ENCODE data around the gene ADCY2. TPM values are rescaled to one million over a fixed set of nuclear protein-coding genes. Genes with fewer than 3 reads are reported as not detected.

The ADCY2 gene
- polyA plus RNA-seq, 1 of the 3 experiments (the other 2 are of a cell fraction): not detected

DNA sequence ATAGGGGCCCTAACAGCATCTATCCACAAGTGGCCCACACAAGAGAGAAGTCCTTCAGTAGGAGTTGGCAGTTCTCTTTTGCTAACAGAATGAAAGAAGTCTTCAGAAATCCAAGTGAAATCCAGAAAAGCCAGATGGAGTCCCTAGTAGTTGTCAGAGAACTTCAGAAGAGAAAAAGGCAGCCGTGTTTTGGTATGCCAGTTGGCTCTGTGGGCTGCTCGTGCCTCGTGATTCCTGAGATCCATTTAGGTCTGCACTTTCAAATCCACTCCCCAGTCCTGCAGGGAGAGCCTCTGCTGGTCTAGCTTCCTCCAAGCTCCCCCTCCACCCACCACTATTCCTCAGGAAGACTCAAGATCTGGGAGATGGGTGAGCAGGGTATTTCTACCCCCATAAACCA lies 386.0 kb downstream of the ADCY2 start:
- peaks cover 25% of the 10 kb centered on the region; the same call in 1 of the 2 replicates for H3K27me3 ChIP-seq (ENCODE audit: insufficient read depth)
- H3F3A ChIP-seq (replicated peaks; ENCODE audit: insufficient read depth): no peaks in the 10 kb centered on the region
- CTCF ChIA-PET: interaction anchor here (1.7 kb wide), 1 partner anchor 10 kb away, joined by 4 read pairs; no protein-coding TSS in a partner anchor
- POLR2A ChIA-PET: no interaction called here
- H3K4me1 ChIP-seq (ENCODE audit: control insufficient read depth in 1 of 2, insufficient read depth in 2 of 2, low read depth in 1 of 2, low read length in 1 of 2): no peaks in the 10 kb centered on the region
- no peak overlapping the region for H2AFZ ChIP-seq (ENCODE audit: low read depth)
- H3K9ac ChIP-seq: no peak overlapping the region
- H3K4me3 ChIP-seq (ENCODE audit: low read depth in 2 of 2, low read length in 1 of 2): no peak overlapping the region
- 0% methylated on average over 2 of the region's 3 CpGs for WGBS (ENCODE audit: low lambda C conversion rate)
- H3K4me2 ChIP-seq: no peak overlapping the region
- H3K9me3 ChIP-seq: no peaks in the 10 kb centered on the region
- TF ChIP-seq, protein P1, sequence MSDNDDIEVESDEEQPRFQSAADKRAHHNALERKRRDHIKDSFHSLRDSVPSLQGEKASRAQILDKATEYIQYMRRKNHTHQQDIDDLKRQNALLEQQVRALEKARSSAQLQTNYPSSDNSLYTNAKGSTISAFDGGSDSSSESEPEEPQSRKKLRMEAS (IDR thresholded peaks at IDR 0.05; ENCODE audit: low read depth): no peak
- TF ChIP-seq, protein P2, sequence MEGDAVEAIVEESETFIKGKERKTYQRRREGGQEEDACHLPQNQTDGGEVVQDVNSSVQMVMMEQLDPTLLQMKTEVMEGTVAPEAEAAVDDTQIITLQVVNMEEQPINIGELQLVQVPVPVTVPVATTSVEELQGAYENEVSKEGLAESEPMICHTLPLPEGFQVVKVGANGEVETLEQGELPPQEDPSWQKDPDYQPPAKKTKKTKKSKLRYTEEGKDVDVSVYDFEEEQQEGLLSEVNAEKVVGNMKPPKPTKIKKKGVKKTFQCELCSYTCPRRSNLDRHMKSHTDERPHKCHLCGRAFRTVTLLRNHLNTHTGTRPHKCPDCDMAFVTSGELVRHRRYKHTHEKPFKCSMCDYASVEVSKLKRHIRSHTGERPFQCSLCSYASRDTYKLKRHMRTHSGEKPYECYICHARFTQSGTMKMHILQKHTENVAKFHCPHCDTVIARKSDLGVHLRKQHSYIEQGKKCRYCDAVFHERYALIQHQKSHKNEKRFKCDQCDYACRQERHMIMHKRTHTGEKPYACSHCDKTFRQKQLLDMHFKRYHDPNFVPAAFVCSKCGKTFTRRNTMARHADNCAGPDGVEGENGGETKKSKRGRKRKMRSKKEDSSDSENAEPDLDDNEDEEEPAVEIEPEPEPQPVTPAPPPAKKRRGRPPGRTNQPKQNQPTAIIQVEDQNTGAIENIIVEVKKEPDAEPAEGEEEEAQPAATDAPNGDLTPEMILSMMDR (IDR thresholded peaks at IDR 0.05): no peak
- TF ChIP-seq, protein P3, sequence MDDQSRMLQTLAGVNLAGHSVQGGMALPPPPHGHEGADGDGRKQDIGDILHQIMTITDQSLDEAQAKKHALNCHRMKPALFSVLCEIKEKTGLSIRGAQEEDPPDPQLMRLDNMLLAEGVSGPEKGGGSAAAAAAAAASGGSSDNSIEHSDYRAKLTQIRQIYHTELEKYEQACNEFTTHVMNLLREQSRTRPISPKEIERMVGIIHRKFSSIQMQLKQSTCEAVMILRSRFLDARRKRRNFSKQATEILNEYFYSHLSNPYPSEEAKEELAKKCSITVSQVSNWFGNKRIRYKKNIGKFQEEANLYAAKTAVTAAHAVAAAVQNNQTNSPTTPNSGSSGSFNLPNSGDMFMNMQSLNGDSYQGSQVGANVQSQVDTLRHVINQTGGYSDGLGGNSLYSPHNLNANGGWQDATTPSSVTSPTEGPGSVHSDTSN (IDR thresholded peaks at IDR 0.05): no peak
- no peak for TF ChIP-seq FOXM1 (IDR thresholded peaks at IDR 0.05; ENCODE audit: low read depth)
- TF ChIP-seq SIN3A (IDR thresholded peaks at IDR 0.05; ENCODE audit: borderline replicate concordance, low read depth, low read length): no peak
- no peak overlapping the region for H3K27ac ChIP-seq (ENCODE audit: low read depth in 2 of 2, low read length in 1 of 2)
- no peaks in the 10 kb centered on the region for H3K36me3 ChIP-seq (replicated peaks in 1 of 2; ENCODE audit: control insufficient read depth in 1 of 2, insufficient read depth in 2 of 2, low read length in 1 of 2)
- no peaks in the 10 kb centered on the region for H3K9me2 ChIP-seq
- H3K79me2 ChIP-seq (ENCODE audit: insufficient read depth): no peaks in the 10 kb centered on the region
- DNase-seq: no peak
- H4K20me1 ChIP-seq (ENCODE audit: insufficient read depth): no peaks in the 10 kb centered on the region

DNA sequence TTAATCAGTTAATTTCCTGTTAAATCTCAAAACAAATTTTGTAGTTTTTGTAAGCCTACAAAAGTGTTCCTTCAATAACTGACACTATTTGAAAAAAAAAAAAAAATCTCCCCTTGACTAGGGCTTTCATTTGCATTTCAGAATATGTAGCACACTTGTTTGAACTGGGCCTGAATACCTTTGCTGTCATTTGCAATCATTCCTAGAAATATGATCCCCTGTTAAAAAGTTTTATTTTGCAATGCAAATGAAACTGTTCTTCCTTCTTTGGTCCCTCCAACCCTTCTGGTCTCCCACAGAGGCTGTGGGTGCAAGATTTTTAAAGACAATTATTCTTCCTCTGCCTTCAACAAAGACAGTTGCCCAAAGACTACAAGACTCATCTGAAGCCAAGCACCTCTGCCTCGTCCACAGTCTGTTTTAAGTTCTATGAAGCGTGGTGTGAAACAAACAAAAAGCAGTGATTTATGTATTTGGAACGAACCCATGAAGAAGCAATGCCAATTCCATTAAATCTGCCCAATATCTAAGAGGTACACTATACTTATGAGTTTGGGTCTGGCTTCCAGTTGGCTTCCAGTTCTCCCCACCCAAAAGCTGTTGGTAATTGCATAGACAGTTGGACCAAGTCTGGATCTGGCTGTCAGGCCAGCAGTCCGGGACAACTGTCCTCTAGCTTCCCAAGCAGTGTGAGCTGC lies 388.9 kb downstream of the ADCY2 start:
- Histone ChIP-seq H3K4me2 (no peak overlapping the region), H3K27me3 (ENCODE audit: insufficient read depth) (peaks cover 15% of the 10 kb centered on the region; the same call in 1 of the 2 replicates), H3K27ac (ENCODE audit: low read depth in 2 of 2, low read length in 1 of 2) (no peak overlapping the region), H3K9me2 (no peaks in the 10 kb centered on the region), H3K9ac (no peak overlapping the region), H2AFZ (ENCODE audit: low read depth) (no peak overlapping the region), H3K79me2 (ENCODE audit: insufficient read depth) (no peaks in the 10 kb centered on the region), H3K4me3 (ENCODE audit: low read depth in 2 of 2, low read length in 1 of 2) (no peak overlapping the region), H3K9me3 (no peaks in the 10 kb centered on the region), H3K36me3 (replicated peaks in 1 of 2; ENCODE audit: control insufficient read depth in 1 of 2, insufficient read depth in 2 of 2, low read length in 1 of 2) (no peaks in the 10 kb centered on the region), H4K20me1 (ENCODE audit: insufficient read depth) (no peaks in the 10 kb centered on the region), H3K4me1 (ENCODE audit: control insufficient read depth in 1 of 2, insufficient read depth in 2 of 2, low read depth in 1 of 2, low read length in 1 of 2) (no peaks in the 10 kb centered on the region), H3F3A (replicated peaks; ENCODE audit: insufficient read depth) (no peaks in the 10 kb centered on the region)
- DNase-seq: no peak
- CTCF ChIA-PET: interaction anchor here (2.3 kb wide), 1 partner anchor 30 kb away, joined by 7 read pairs; no protein-coding TSS in a partner anchor
- POLR2A ChIA-PET: no interaction called here
- 2% methylated on average over 4 of the region's 4 CpGs for WGBS (ENCODE audit: low lambda C conversion rate)
- TF ChIP-seq NRF1 (IDR thresholded peaks at IDR 0.05; ENCODE audit: low read depth, low read length) (no peak), TEAD4 (IDR thresholded peaks at IDR 0.05; ENCODE audit: borderline replicate concordance, insufficient read depth) (no peak), EP300 (IDR thresholded peaks at IDR 0.05; ENCODE audit: borderline replicate concordance in 1 of 2, low read depth in 1 of 2, low read length in 1 of 2) (no peak), GABPA (IDR thresholded peaks at IDR 0.05; ENCODE audit: low read depth) (no peak), ELF1 (IDR thresholded peaks at IDR 0.05) (no peak)
- TF ChIP-seq, protein P1 (IDR thresholded peaks at IDR 0.05; ENCODE audit: low read depth): no peak
- TF ChIP-seq, protein P4, sequence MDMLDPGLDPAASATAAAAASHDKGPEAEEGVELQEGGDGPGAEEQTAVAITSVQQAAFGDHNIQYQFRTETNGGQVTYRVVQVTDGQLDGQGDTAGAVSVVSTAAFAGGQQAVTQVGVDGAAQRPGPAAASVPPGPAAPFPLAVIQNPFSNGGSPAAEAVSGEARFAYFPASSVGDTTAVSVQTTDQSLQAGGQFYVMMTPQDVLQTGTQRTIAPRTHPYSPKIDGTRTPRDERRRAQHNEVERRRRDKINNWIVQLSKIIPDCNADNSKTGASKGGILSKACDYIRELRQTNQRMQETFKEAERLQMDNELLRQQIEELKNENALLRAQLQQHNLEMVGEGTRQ (IDR thresholded peaks at IDR 0.05; ENCODE audit: borderline replicate concordance, low read depth, low read length): no peak
- TF ChIP-seq, protein P3 (IDR thresholded peaks at IDR 0.05): no peak
- TF ChIP-seq, protein P5, sequence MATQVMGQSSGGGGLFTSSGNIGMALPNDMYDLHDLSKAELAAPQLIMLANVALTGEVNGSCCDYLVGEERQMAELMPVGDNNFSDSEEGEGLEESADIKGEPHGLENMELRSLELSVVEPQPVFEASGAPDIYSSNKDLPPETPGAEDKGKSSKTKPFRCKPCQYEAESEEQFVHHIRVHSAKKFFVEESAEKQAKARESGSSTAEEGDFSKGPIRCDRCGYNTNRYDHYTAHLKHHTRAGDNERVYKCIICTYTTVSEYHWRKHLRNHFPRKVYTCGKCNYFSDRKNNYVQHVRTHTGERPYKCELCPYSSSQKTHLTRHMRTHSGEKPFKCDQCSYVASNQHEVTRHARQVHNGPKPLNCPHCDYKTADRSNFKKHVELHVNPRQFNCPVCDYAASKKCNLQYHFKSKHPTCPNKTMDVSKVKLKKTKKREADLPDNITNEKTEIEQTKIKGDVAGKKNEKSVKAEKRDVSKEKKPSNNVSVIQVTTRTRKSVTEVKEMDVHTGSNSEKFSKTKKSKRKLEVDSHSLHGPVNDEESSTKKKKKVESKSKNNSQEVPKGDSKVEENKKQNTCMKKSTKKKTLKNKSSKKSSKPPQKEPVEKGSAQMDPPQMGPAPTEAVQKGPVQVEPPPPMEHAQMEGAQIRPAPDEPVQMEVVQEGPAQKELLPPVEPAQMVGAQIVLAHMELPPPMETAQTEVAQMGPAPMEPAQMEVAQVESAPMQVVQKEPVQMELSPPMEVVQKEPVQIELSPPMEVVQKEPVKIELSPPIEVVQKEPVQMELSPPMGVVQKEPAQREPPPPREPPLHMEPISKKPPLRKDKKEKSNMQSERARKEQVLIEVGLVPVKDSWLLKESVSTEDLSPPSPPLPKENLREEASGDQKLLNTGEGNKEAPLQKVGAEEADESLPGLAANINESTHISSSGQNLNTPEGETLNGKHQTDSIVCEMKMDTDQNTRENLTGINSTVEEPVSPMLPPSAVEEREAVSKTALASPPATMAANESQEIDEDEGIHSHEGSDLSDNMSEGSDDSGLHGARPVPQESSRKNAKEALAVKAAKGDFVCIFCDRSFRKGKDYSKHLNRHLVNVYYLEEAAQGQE (IDR thresholded peaks at IDR 0.05; ENCODE audit: low read depth, low read length): no peak
- TF ChIP-seq, protein P2 (IDR thresholded peaks at IDR 0.05): no peak

Measured in SK-N-SH (cell line).